HG03521 (cell line): ENCODE results near the gene DEFB113.
"Not testable (repeated sequence)": the region's sequence is repeated elsewhere in the genome, so short reads cannot be mapped to it uniquely, and the experiment has no call there.

Source experiments
- ATAC-seq: cut with Tn5 transposase; IDR thresholded peaks from one replicate; pipeline ENCODE4 v1.9.1; 2021; ENCODE audit warnings: mild to moderate bottlenecking, moderate library complexity; ENCODE audit not compliant: unreplicated experiment

DEFB113 gene, protein sequence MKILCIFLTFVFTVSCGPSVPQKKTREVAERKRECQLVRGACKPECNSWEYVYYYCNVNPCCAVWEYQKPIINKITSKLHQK

DNA sequence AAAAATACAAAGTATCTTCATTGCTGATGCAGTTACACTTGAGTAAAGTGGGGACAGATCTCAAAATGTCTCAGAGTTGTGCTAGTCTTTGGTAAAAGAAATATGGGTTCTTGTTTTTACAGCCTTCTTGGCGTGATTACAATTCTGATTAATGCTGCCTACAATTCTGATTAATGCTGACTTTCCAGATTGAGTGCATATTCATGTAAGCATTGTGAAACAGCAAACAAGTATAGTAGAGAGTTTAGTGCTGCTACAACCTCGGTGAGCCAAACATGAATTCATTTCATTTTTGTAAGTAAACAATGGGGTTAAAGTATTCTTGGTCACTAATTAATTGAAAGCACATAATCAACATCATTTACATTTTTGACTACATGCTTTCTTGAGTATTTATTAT is at the start of gene DEFB113:
DEFB113 (minus strand) TSS at position 21 of the 400 bp plus-strand sequence; CDS start at position 21, 0 bp downstream.
- no peak for ATAC-seq

DNA sequence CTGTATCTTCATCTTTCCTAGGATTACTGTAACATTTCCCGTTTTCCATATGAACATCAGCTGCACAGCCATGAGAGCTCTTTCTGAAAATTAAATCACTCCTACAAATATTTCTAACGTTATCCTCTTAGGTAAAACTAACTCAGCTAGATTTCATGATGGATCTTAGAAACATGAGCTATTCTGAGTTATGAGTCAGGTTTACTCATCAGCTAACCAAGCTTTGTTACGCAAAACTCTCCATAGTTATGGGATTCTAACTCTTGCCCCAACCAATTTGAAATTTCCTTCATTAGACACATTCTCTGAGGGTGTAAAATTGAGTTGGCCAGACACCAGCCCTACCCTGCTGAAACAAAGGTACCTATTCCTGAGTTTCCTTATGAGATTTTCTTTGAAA is 38.4 kb upstream of the DEFB113 start:
- ATAC-seq = no peak

DNA sequence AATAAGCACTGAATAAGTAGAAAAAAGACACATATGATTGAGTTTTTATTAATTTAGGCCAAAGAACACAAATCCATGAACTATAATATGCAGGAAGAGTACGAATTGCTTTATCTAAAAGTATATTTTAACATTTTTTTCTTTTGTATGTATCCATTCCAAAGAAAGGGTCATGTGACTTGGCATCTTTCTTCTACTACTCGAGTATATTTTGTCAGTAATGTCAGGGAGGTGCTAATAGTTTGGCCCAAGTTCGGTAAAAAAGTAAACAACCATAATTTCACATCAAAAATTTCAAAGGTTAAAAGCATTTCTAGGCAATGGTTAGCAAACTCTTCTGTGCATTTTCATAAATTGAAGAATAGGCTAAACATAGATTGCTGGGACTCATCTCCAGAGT is 33.7 kb upstream of the DEFB113 start:
- no peak for ATAC-seq

DNA sequence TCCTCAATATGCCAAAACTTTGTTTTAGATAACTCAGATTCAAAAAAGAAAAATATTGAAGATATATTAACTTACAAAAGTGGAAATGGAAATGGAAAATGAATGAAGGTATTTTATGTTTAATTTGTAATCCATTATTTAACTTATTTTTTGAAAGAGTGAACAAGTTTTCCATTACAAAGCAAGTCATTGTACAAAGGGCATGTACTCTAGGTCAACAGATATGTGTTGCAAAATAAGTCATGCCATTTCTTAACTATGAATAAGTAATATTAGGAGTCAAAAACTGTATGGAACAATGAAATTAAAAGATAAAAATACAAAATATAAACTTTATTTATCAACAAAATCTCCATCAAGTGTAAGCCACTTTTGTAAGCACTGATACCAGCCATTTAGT is 25.9 kb upstream of the DEFB113 start:
- ATAC-seq = no peak

DNA sequence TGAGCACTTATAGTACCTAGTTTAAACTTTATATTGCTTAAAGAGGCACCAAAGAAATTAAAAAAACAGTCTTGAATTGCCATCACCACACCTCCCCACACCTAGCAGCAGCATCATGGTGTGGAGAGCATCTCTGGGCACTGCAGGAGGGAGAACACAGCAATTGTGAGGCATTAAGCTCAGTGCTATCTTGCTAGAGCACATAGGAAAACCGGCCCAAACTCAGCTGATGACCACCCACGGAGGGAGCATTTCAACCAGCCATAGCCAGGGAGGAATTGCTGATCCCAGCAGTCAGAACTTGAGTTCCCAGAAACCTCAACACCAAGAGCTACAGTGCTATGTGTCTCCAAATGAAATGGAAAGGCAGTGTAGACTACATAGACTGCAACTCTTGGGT is 19.5 kb upstream of the DEFB113 start:
- no peak for ATAC-seq

DNA sequence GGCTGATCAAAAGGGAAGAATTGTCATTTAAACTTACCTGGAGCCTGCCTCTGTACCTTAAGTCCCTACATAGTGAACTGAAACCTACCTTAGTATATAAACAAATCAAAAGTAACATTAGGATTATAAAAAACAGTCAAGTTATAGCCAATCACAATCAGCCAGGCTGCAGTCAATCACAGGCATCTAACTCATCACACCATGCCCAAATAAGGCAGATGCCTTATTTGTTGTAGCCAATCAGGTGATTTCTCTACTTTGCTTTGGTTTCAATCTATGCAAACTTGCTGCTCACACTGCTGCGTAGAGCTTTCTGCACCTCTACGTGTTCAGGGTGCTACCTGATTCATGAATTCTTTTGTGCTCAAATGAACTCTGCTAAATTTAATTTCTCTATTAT is 18.3 kb upstream of the DEFB113 start:
- ATAC-seq = no peak

DNA sequence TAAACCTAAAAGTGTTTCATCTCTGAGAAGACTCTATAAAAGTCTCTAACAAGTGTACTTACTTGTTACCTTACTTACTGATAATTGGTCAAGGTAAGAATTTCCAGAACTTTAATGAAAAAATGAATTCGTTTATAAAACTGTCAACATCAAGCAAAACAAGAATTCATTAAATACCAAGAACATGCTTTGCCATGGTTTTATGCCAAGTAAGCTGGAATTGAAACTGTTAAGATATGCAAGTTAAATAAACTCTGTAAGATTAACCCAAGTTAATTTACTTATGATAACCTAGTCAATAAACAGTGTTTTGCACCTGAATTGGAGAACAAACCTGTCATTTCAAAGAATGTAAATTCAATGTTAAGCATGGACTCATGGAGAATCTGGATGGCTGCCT is 17.1 kb upstream of the DEFB113 start:
- ATAC-seq = no peak

DNA sequence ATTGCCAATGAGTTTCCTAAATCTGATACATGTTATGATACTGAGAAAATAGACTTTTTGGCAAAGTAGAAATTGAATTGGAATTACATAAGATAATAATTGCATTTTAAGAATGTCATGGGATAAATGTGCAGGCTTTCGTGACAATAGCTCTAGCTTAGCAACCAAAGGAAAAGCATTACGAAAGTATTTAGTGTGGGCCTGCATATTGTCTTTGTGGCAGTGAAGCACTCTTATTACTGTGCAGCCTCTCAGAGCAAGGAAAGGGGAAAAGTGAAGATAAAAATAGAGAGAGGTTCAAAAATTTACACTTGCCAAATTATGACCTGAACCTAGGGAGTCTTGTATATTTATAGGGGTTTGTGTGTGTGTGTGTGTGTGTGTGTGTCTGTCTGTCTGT is 12.6 kb upstream of the DEFB113 start:
- no peak for ATAC-seq

DNA sequence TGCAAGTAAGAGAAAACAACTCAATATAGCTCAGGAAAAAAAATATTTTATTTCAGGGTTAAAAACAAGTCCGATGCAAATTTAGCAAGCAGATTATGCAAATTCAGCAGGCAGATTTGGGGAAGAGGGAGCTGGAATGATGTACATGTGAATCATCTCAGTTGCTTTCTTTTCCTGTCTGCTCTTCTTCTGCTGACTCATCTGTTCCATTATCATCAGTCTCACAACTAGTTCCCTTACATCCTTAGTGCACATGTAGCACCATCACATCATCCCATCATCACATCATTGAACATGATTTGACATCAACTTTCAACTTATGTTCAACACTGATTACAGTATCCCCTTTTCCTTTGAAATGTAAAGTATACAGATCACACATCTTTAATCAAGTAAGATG is 11.5 kb upstream of the DEFB113 start:
- ATAC-seq = no peak

DNA sequence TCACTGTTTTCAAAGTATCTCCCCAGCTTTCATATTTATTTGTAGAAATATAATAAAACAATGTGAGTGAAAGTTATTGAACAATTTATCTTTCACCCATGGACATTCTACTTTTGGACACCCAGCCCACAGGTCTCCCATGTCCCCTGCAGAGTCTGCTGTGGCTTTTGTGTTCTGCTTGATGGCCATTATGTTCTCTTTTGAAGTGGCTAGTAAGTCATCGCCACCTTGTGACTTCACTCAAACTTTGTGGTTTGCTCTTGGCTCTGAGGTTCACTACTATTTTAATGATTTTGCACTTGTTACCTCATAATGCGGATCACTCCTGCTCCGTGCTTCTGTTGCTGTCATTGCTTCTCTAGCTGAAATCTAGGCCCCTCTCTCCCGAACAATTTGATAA is 10.2 kb upstream of the DEFB113 start:
- no peak for ATAC-seq

DNA sequence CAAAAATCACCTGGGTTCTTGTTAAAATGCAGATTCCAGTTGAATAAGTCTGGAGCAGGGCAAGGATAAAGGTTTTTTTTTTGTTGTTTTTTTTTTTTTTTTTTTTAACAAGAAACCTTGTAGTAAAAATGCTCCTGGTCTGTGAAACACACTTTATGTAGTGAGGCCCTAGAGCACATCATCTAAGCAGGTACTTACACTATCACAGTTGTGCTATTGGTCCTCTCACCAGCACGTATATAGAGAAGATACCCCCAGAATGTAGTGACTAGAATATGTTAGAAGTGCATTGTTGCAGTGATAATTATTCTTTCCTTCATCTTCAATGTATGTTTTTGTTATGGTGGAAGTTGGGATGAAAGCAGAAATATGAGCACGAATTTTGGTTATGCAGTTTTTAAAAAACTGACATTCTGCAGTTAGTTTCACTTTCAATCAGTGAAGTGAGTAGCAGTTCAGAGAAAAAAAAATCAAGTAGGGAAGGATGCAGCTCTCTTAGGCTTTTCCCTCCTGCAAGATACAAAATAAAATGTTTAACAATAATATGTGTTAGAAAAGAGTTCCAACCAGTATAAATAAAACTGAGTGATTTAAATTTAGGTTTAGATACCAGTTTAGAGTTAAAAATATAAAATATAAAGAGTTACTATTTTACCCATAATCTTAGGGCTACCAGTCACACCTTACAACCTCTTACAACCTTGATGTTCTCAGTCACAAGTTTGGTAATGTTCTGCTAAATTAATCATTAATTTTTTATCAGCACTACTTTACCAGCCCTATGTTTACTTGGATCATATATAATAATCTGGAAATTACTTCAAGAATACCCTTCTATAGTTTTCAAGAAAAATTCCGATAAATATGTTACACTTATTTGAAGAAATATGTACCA is 9.2 kb upstream of the DEFB113 start:
- no peak for ATAC-seq

DNA sequence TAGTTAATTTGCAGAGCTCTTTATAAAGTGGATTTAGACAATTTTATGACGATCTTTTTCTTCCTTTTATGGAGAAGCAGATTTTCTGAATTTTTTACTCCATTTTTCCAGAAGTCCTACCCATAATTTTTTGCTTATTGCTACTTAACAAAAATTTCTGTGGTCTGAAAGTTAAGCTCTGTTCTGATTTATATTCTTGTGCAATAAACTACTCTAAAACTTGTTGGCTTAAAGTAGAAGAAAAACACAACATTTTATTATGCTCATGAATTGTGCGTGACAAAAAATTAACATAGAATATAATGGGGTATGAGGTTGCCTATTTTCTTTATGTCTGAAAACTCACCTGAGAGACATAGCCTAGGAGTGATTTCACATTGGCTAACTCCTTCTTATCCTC is 2.6 kb downstream of the DEFB113 start:
- ATAC-seq = no peak

DNA sequence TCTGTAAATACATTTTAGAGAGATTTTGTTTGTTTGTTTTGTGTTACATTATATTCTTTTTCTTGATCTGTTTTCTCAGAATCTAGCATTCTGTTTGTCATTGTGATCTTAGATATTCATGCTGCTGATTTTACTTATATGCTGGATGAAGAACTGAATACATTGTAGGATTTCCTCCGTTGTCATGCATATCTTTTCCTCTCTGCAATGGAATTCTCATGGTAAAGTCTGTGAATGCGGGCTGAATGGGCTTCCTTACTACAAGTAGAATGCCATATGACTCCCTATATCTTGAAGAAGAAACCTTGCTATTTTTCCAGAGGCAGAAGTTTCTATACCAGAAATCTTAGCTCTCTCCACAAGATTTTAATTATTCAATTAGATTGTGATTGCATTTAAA is 3.1 kb downstream of the DEFB113 start:
- ATAC-seq = no peak

DNA sequence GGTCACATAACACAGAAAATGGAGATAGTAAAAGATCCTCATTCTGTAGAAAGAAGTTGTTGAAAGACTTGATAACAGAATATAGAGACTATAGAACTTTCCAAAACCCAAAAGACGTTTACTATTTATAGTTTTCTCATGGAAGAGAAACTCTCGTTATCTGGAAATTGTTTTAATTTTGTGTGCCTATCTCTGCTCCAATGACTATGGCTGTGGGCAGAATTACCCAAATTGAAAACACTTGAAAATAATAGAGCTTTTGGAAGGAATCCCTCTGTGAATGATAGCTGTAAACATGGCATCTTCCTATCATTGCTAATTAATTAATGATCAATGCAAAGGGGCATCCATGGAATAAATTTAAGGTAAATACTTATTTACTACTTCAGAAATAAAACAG is 5.4 kb downstream of the DEFB113 start, which contains the start of gene DEFB114:
DEFB114 (minus strand) TSS at position 101 of the 400 bp plus-strand sequence; CDS start at position 42, 59 bp downstream.
- ATAC-seq = no peak

DNA sequence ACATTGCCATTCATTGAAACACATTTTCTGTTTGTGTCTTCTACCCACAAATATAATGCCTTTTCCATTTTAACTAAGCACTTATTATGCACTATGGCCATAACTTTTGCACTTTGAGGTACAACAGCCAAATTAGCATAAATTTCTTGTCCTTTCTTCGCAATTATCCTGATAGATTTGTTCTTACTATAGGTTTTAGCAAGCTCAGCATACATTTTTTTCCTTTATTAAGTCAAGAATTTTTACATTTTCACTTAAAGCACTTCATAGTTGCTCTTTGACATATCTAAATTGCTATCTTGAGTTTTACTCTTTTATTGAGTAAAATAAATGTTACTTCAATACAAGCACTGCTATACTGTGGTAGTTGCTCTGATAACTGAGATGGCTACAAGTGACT is 11.2 kb downstream of the DEFB113 start:
- ATAC-seq = no peak

DNA sequence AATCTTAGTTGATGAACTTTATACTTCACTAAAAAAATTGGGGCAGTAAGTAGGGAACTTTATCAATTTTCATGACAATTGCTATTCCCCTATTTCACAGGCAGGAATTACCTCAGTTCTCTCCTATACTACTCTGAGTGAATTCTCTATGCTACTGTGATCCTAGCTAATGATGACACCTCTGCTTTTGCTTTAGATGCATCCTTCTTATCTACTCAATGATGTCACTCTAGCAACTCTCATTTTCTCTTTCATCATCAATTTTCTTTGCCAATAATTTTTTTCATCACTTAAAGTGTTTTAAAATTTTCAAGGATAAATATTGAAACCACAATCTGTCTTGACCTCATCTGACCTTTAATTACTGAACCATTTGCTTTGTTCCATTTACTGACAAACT is 13.6 kb downstream of the DEFB113 start:
- no peak for ATAC-seq

DNA sequence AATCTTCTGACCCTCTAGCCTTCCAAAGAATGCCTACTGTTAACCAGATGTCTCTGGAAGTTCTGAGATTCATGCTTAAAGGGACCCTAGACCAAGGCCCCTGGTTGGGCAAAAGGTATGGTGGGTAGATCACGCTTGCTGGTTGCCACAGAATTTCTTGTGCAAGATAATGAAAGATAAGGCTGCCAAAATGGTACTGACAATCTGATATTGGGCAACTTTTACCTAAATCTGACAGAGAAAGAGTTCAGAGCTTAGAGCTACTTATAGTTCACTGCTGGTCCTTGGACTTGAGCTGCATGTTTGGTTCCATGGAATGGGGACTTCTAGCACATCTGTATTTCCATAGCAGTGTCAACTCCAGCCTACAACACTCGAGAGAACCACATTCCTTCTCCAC is 17.5 kb downstream of the DEFB113 start:
- ATAC-seq = no peak

DNA sequence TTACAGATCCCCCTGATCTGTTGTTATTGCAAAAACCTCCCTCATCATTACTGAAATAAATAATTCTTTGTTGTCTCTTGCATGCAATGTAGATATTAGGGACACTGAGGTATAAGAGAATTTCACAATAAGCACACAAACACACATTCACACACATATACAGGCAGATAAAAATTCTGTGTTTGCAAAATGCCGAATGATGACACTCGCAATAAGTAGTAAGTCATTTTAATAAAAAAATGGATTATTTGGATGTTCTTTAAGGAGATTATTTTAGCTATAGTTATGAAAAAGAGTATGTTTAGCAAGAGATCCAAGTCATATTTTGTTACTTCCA is 19.0 kb downstream of the DEFB113 start:
- no peak for ATAC-seq

DNA sequence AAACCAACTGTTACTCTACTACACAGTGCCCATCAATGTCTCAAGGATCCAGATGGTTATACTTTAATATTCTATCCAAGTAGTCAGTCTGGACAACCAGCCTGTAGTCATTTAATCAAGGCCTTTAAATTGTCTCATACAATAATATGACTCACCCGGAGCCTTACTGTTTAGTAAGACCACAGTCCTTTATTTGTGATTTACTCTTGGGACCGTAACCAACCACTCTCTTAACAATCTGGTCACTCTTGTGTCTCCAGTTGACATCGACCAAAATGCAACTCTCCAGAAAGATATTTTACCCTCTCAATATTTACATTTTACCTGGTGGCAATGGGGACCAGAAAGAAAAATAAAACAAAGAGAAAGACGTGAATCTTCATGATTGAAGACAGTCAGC is 20.4 kb downstream of the DEFB113 start:
- ATAC-seq = no peak

DNA sequence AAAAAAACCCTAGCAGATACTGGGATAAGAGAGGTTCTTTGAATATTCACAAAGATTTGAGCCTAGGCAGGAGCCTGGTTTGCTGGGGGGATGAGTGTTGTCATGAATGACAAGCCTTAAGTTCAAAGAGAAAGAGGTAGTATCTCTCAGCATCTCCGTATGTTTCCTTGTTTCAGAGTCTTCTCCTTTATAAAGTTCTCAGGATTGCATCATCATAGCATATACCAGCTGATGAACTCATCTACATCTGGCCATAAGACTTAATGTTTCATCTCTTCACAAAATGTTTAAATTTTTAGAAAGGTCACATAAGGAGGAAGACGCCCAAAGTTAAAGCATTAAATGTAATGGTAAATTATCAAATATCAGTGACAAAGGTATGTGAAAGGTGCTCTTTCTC is 22.6 kb downstream of the DEFB113 start:
- ATAC-seq = no peak

DNA sequence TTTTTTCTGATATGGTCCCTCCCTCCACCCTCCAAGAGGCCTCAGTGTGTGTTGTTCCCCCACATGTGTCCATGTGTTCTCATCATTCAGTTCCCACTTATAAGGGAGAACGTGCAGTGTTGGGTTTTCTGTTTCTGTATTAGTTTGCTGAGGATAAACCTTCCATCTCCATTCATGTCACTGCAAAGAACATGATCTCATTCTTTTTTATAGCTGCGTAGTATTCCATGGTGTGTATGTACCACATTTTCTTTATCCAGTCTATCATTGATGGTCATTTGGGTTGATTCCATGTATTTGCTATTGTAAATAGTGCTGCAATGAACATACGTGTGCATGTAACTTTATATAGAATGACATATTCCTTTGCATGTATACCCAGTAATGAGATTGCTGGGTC is 25.4 kb downstream of the DEFB113 start:
- not testable (repeated sequence) for ATAC-seq

DNA sequence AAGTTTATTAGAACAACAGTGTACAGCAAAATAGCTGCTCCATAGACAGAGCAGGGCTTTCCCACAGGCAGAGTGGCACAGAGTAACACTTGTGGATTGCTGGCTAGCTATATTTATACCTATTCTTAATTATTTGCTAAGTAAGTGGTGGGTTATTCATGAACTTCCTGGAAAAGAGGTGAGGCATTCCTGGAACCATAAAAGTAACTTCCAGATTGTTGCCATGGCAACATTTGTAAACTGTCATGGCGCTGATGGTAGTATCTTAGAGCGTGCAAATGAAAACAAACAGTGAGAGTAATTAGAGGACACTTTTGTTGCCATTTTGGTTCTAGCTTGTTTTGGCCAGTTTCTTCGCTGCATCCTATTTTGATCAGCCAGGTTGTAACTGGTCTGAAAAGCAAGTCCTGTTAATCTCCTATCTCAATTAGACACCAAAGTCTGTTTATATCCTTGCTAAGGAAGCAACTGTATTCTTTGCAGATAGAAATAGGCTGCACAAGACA is 29.4 kb downstream of the DEFB113 start:
- ATAC-seq = no peak

DNA sequence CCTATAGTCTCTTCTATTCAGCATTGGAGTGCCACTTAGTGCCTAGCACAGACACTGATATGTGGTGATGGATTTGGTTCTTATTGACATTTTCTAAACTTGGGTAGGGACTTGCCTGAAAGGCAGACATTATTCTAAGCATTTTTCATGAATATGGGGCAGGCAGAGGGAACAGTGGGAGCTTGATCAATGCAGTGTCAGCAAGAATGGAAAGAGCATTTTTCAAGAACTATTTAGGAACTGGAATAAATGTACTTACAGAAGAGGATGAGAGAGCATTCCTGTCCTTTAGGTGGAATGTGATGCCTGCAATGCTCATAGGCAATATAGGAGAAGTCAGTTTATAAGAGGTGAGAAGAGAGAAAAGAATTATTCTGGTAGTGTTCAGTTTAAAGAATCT is 31.6 kb downstream of the DEFB113 start:
- no peak for ATAC-seq
